Neural crest cell (in vitro differentiated cells): Measurements from ENCODE around the gene SEMG1. TPM values are rescaled to one million over a fixed set of nuclear protein-coding genes. Genes with fewer than 3 reads are reported as not detected.

Source experiments
- DNase-seq: peaks from one replicate; pipeline ENCODE4 v3.0.0; 2021; ENCODE audit warnings: low read depth, mixed read lengths, low spot score
- H3K27ac Mint-ChIP-seq: one replicate; pipeline ENCODE4 v1.8.0; 2021; ENCODE audit warnings: mild to moderate bottlenecking, mixed read lengths; ENCODE audit not compliant: unreplicated experiment
- H3K27me3 Mint-ChIP-seq: 2 replicates; pipeline ENCODE4 v1.8.0; 2021; ENCODE audit warnings: low read depth, mild to moderate bottlenecking, mixed read lengths
- H3K36me3 Mint-ChIP-seq: 2 replicates; pipeline ENCODE4 v1.8.0; 2021; ENCODE audit warnings: low read depth, mild to moderate bottlenecking, mixed read lengths
- H3K4me1 Mint-ChIP-seq: 2 replicates; pipeline ENCODE4 v1.8.0; 2021; ENCODE audit warnings: mixed read lengths
- H3K4me3 Mint-ChIP-seq: one replicate; pipeline ENCODE4 v1.8.0; 2021; ENCODE audit warnings: mild to moderate bottlenecking, mixed read lengths
- H3K9me3 Mint-ChIP-seq: 2 replicates; pipeline ENCODE4 v1.8.0; 2021; ENCODE audit warnings: mixed read lengths
- long read RNA-seq: library from polyadenylated mRNA; unstranded; transcript quantifications from one replicate; pipeline ENCODE4 v2.0.0, GENCODE V29; 2020
- total RNA-seq: library from RNA; stranded (reverse); gene quantifications from 2 replicates; pipeline ENCODE4 v1.2.1, GENCODE V29; 2021
- TF ChIP-seq, protein P1 (sequence below): fragments of 200-600 bp; sonication (generic); conservative IDR thresholded peaks from 2 replicates; pipeline ENCODE4 v1.5.0; 2021; ENCODE audit warnings: antibody characterized with exemption, mild to moderate bottlenecking

Gene SEMG1
- not detected in 2 replicates for total RNA-seq
- long read RNA-seq = 0 reads

DNA sequence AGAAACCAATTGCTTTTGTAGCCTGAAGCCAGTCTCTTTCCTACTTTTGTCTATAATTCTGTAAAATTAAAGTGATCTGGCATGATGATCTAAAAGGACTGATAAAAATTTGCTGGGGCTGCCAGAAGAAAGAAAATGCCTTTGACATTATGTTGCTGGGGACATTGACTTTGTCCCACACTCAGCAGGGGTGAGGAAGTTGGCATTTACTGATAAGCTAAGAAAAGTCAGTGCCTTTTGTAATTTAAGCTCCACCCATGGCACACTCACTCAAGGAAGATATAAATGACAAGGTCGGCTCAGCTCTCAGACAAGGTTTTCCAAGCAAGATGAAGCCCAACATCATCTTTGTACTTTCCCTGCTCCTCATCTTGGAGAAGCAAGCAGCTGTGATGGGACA lies at the start of gene SEMG1:
SEMG1 (plus strand) TSS at position 309 of the 400 bp plus-strand sequence; CDS start at position 330, 21 bp downstream.
- H3K9me3 Mint-ChIP-seq = peaks cover 7% of the 10 kb centered on the region
- H3K4me1 Mint-ChIP-seq = no peaks in the 10 kb centered on the region
- no peak within 1 kb of the TSS for H3K27ac Mint-ChIP-seq
- no peak for DNase-seq
- no peaks in the 10 kb centered on the region for H3K36me3 Mint-ChIP-seq
- TF ChIP-seq, protein P1, sequence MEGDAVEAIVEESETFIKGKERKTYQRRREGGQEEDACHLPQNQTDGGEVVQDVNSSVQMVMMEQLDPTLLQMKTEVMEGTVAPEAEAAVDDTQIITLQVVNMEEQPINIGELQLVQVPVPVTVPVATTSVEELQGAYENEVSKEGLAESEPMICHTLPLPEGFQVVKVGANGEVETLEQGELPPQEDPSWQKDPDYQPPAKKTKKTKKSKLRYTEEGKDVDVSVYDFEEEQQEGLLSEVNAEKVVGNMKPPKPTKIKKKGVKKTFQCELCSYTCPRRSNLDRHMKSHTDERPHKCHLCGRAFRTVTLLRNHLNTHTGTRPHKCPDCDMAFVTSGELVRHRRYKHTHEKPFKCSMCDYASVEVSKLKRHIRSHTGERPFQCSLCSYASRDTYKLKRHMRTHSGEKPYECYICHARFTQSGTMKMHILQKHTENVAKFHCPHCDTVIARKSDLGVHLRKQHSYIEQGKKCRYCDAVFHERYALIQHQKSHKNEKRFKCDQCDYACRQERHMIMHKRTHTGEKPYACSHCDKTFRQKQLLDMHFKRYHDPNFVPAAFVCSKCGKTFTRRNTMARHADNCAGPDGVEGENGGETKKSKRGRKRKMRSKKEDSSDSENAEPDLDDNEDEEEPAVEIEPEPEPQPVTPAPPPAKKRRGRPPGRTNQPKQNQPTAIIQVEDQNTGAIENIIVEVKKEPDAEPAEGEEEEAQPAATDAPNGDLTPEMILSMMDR = no peak
- no peak within 1 kb of the TSS for H3K4me3 Mint-ChIP-seq
- H3K27me3 Mint-ChIP-seq = peaks cover 54% of the 10 kb centered on the region

- Mint-ChIP-seq H3K27ac (no peak overlapping the region), H3K36me3 (peaks cover 7% of the 10 kb centered on the region), H3K27me3 (peaks cover 12% of the 10 kb centered on the region), H3K9me3 (peaks cover 20% of the 10 kb centered on the region), H3K4me3 (no peak overlapping the region), H3K4me1 (peaks cover 13% of the 10 kb centered on the region)
- TF ChIP-seq, protein P1 = no peak
- DNase-seq = no peak
These were observed 48.9 kb upstream of the SEMG1 start for GRCh38 chr20:45157962-45158361.

DNA sequence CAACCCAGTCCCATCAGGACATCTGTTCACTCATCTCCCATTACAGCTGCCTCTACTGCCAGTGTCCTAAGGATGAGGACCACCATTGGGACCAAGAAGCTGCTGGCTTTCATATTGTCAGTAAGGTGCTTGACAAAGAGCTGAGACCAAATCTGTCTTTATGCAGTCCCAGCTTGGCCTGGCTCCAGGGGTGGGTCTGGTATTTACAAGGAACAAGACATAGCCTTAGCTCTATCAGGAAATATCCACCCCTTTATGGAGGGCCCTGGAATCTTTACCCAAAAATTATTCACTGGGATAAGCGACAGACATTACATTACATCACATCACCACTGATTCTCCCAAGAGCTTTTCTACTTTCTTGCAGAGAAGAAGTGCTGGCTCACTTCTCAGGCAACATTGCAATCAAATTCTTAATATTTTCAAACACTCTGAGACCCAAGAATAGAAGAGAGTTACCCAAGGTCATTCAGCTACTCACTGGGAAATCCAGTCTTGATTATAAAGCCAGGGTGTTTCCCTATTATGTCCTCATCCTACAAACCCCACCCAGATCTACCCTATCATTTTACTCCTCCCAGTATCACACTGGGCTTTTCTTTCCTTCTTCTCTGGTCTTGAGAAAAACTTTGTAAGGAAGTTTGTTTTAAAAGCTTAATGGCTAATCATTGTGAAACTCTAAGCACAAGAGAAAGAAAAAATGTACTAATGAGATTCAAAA lies 43.6 kb upstream of the SEMG1 start:
- peaks cover 30% of the 10 kb centered on the region for H3K9me3 Mint-ChIP-seq
- TF ChIP-seq, protein P1 = no peak
- peaks cover 3% of the 10 kb centered on the region for H3K36me3 Mint-ChIP-seq
- DNase-seq = no peak
- H3K4me3 Mint-ChIP-seq = no peak overlapping the region
- peaks cover 4% of the 10 kb centered on the region for H3K4me1 Mint-ChIP-seq
- H3K27me3 Mint-ChIP-seq = peaks cover 46% of the 10 kb centered on the region
- H3K27ac Mint-ChIP-seq = no peak overlapping the region

DNA sequence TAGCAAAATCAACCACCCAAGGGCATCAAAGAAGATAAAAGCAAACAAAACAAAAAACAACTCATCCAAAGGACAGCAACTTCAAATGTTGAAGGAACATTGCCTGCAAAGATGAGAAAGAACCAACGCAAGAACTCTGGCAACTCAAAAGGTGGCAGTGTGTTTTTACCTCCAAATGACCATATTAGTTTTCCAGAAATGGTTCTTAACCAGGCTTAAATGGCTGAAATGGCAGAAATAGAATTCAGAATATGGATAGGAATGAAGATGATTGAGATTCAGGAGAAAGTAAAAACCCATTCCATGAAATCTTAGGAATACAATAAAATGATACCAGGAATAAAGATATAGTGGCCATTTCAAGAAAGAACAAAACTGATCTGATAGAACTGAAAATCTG lies 41.9 kb upstream of the SEMG1 start:
- peaks cover 53% of the 10 kb centered on the region for H3K27me3 Mint-ChIP-seq
- peaks cover 27% of the 10 kb centered on the region for H3K9me3 Mint-ChIP-seq
- no peaks in the 10 kb centered on the region for H3K4me1 Mint-ChIP-seq
- H3K36me3 Mint-ChIP-seq = no peaks in the 10 kb centered on the region
- no peak overlapping the region for H3K4me3 Mint-ChIP-seq
- DNase-seq = no peak
- no peak overlapping the region for H3K27ac Mint-ChIP-seq
- TF ChIP-seq, protein P1 = no peak

GRCh38 chr20:45173522-45173921 lies 33.3 kb upstream of the SEMG1 start:
- Mint-ChIP-seq H3K36me3 (no peaks in the 10 kb centered on the region), H3K4me3 (no peak overlapping the region), H3K9me3 (peaks cover 8% of the 10 kb centered on the region), H3K27me3 (peaks cover 30% of the 10 kb centered on the region), H3K4me1 (no peaks in the 10 kb centered on the region), H3K27ac (no peak overlapping the region)
- DNase-seq = no peak
- TF ChIP-seq, protein P1 = no peak
